HG02571 (cell line): ENCODE data around the gene CREBBP.
A peak's percentile ranks its signal among the peaks of the same experiment; 100 is the strongest.

Experiments
- ATAC-seq: cut with Tn5 transposase; IDR thresholded peaks from one replicate; pipeline ENCODE4 v1.9.1; 2021; ENCODE audit warnings: mild to moderate bottlenecking, moderate library complexity; ENCODE audit not compliant: unreplicated experiment

The CREBBP gene

DNA sequence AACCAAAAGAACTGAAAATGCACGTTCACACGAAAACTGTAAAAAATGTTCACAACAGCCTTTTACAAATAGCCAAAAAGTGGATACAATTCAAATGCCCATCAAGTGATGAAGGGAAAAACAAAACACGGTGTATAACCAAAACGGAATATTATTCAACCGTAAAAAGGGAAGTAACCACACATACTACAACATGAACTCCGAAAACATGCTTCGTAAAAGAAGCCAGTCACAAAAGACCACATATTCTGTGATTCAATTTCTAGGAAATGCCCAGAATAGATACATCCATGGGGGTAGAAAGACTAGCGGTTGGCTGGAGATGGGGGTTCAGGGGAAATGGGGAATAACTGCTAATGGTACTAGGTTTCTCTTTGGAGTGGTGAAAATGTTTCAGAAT, 81.7 kb downstream of the CREBBP start:
- ATAC-seq = no peak

DNA sequence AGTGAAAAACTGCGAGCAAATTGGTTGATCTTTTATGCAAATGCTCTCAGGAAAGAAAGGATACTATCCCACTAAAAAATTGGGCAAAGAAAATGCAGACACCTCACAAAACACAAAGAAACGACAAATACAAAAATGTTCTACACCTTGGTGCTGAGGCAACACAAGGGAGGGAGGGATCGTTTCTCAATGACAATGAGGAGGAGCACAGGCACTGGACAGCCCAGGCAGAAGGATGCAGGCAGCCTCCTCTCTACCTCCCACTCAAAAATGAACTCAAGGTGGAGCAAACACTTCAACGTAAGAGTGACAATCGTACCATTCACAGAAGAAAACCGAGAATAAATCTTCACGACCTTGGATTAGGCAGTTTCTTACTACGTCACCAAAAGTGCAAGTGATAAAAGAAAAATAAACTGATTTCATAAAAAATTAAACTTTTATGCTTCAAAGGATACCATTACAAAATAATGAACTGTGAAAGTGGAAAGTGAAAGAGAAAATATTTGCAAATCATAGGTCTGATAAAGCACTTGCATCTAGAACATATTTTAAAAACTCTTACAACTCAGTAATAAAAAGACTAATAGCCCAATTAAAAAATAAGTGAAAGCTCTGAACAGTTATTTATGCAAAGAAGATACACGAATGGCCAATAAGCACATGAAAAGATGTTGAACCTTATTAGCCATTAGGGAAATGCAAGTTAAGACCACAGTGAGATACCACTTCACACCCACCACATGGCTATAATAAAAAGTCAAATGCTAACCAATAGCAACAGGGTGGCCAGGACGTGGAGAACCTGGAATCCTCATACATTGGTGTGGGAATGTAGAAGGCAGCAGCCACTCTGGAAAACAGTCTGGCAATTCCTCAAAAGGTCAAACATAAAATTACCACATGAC, 82.4 kb downstream of the CREBBP start:
- no peak for ATAC-seq

DNA sequence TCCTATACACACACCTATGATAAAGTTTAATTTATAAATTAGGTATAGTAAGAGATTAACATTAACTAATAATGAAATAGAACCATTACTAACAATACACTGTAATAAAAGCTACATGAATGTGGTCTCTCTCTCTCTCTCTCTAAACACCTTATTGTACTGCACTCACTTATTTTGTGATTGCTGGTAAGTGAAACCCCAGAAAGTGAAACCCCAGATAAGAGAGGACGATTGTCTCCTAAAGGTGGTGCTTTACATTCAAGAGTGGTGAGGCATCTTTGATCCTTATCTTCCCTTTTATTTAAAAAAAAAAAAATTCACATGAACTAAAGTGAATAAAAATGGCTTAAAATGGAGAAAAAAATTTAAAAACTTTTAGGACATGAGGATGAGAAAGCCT, 83.0 kb downstream of the CREBBP start:
- no peak for ATAC-seq

DNA sequence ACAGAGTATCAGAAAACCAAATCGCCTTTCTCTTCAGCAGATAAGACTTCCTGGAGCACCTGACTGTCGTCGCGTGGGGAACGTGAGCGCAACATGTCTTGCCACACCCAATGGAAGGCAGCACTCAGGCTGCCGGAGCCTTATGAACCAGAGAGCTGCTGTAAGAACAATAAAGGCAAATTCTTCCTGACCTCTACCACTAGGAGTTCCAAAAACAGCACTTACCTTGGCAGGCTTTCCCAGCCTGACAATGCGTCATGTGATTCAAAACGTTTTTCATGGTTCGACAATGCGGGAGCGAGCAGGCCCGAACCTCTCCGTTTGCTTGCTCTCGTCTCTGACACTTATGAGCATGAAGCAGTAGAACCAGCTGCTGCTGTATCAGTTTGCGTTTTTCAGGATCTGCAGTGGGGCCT, 87.3 kb downstream of the CREBBP start:
- no peak for ATAC-seq

DNA sequence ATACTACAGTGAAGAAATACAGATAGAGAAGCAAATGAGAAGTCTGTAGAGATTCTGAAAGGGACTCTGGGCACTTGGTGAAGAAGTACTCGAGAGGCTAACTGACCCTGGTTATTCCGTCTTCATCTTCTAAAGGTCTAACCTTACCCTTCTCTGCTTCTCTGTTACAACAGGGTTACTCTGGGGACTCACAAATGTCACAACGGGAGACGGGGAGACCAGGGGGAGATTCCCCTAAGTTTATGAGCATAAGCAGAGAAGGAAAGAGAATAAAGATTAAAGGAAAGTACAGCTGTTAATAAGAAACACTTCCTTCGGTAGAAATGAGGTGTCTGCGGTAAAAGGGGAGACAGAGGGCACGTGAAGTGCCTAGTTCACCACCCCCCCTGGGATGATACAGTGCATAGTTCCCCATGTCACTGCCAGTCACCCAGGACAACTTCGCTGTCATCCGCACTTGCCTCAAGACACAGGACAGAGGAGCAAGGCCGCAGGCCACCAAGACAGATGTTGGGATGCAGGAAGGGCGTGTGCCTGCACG, 88.0 kb downstream of the CREBBP start:
- no peak for ATAC-seq

DNA sequence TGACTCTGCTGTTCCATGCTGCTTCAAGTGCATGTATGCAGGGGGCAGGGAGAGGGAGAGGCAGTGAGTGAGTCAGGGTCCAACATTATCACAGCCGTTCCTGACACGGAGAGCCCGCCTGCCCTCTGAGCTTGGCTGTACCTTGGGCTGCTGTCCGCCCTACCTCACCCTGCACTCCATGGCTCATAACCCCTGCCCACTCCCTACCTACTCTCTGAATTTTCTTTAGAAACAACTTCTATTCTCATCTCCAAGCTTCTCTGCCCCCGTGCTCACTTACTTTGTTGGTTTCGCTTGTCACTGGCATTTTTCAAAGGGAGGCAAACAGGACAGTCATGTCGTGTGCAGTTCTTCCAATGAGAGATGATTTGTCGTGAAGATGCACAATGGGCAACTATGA, 88.8 kb downstream of the CREBBP start:
- ATAC-seq = no peak

DNA sequence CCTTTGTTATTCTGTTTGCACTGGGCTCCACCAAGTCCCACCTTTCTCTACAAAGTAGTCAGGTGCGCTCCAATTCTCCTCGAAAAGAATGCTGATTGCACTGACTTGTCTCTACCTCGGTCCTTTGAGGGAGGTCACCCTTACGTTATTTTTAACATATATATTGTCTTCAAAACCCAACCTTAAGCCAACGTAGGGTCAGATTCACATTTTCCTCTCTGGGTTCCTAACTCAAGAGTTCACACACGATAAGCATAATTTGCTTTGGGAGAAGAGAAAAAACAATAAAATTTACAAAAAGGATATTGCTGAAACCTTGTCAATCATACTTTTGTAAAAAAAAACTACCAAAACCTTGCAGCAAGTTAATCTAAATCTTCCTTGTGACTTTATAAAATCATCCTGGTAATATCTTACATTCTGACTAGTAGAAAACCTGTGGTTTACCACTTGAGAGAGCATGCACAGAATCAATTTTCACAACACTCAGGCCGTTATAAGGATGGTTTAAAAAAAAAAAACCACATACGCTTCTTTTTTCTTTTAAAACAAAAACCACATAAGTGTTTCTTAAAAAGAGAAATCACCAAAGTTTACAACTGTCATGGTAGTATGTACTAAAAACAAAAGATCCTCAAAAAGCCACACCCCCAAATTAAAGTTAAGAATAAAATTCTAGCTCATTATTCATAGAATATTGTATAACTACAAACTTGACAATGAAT, 91.0 kb downstream of the CREBBP start:
- no peak for ATAC-seq

DNA sequence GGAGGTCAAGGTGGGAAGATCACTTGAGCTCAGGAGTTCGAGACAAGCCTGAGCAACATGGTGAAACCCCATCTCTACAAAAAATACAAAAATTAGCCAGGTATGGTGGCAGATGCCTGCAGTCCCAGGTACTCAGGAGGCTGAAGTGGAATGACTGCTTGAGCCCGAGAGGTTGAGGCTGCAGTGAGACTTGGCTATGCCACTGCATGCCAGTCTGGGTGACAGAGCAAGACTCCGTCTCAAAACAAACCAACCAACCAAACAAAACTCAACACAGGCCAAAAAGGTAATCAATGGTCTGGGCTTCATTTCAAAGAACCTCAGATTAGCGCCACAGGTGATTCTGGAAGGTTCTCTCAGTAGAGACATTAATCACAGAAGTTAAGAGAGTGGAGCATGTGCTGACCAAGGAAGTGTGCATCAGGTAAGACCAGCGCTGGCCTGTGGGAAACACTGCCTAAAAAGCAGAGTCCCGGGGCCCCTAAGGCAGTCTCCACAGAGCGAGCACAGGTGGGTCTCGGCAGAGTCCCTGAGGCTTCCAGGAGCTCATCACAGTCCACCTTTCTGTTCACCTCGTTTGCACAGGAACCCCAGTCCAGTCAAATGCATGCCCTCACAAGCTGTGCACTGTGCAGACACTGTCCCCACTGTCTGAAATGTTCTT, 91.7 kb downstream of the CREBBP start:
- no peak for ATAC-seq

DNA sequence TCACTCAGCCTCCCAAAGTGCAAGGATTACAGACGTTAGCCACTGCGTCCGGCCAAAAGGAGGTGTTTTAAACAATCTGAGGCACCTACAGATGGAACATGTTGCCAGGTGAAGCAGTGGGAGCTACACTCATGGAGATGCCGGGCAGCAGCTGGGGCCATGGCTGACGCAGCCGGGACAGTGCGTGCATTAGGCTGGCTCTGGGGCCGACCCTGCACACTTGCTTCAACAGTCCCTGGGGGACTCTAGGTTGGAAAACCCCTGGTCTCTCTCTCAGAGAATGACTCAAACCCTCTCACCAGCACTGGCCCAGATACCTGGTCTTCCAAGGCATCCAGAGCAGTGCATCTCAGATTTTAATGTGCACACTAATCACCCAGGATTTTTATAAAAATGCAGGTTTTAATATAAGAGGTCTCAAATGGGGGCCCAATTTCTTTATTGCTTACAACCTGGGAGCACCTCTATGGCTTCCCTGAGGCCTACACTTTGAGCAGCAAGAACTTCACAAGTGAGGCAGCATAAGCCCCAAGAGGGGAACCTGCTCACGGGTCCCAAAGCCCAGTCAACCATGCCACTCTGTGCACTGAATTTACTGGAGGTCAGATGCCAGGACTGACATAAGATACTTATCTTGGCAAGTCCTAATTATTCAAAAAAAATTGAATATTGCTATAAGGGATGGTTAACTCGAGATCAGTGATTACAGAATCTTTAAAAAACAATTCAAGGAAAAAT, 92.4 kb downstream of the CREBBP start:
- peak; percentile 69 for ATAC-seq

DNA sequence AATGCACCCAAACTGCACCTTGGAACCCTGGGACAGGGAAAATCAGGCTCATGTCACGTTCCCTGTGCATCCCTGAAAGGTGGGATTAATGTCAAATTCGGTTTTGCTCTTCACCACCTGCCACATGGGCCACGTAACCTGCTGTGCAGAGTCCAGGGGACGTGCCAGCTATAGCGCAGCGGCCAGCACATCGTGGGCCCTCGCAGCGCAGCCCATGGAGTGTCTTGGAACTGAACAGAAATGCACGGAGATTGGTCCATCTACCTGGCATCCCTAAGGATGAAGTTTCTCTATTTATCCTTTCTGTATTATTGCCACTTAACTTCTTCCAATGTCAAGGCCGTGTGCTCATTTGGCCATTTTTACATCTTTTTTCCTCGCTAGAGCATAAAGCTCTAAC, 95.1 kb downstream of the CREBBP start:
- no peak for ATAC-seq

DNA sequence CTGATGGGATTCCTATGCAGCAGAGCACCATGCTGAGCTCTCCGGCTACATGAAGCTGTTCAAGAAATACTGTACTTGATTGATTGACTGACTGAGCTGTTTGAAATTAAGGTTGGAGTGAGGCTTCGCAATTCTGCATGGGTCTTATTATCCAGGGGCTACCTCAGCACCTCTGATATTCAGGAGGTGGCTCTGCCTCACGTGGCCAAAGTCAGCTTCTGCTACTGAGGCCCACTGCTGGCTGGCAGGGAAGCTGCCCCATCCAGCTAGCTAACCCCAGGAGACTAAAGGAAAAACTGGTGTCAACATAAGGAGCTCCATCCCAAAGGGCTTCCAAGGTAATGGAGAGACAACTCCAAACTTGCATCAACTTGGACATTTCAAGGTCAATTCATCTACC, 97.0 kb downstream of the CREBBP start:
- ATAC-seq = no peak

DNA sequence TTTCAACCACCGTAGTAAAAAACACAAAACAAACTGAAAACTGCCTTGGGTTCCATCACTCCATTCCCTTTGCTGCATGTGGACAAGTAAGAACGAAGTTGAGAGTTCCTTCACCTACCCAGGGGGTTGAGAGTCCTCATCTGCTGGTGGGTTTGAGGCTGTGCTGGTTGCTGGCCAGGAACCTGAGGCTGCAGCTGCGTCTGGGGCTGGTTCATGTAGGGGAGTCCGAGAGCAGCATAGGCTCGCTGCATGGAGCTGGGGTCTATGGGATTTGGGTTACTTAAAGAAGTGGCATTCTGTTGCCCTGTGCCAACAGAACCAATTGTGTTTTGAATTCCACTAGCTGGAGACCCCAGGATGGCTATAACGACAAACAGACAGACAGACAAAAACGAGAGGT, 97.9 kb downstream of the CREBBP start:
- ATAC-seq = no peak

DNA sequence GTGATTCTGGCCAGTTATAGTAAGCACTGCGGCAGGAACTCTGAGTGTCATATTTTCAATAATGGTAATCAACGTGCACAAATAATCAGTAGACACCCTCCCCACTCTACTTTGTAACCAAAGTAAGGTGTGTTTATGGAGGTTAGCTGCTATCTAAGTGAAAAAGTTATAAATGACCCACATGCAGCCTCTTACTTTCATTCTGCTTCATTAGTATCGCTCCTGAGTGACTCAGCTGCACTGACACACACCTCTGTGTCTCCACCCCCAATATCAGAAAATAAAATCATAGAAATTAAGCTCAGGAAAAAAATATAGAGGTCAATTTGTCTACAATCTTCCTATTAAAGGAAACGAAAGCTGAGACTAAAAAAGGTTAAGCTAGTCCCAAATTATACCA, 99.1 kb downstream of the CREBBP start:
- ATAC-seq = no peak

DNA sequence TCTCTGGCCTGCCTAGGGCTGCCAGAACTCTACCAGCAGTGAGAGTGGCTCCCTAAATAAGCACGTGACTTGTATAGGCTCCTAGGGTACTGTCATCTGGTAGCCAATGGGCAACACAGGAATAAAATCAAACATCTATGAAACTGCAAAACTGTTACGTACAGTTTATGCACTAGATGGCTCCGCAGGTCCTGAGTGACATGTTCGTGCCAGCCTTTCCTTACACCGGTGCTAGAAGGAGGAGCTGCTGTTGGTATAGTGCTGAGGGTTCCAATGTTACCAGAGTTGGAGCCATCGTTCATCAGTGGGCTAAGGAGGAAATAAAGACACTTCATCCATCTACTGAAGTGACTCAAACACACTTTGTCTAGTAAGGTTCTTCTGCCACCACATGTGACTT, 99.9 kb downstream of the CREBBP start:
- no peak for ATAC-seq

DNA sequence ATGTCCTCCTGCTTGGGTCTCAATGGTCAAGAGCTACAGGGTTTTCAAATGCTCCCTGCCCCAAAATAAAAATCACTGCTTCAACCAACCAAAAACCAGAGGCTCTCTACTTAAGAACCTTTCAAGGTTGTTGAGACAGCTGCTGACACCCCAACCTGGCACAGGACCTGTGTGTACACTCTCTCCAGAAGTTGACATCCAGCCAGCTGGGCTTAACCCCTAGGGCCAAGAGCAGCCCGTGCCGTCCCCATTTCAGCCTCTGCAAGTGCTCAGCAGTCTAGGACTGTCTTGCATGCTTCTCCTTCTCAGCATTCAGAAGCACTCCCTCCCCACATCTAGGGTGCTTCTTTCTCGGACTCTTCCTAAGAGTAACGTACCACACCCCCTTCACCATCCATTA, 104.2 kb downstream of the CREBBP start:
- no peak for ATAC-seq

DNA sequence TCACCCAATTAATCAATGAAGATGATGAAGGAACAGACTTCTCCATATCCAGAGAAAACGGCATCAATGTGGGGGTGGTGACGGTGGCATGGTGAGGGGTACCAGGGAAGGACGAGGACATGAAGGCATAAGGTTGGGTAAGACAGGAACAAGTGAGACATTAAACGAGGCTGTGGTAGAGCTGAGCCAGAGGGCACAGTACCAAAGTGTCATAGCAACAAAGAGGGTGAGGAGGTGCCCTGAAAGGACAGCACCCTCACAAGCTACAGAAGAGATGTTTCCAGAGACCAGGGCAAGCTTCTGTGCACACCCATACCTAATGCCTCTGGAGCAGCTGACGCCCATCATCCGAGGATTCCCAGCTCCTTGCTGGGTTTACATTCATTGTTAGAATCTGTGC, 105.7 kb downstream of the CREBBP start:
- ATAC-seq = no peak

DNA sequence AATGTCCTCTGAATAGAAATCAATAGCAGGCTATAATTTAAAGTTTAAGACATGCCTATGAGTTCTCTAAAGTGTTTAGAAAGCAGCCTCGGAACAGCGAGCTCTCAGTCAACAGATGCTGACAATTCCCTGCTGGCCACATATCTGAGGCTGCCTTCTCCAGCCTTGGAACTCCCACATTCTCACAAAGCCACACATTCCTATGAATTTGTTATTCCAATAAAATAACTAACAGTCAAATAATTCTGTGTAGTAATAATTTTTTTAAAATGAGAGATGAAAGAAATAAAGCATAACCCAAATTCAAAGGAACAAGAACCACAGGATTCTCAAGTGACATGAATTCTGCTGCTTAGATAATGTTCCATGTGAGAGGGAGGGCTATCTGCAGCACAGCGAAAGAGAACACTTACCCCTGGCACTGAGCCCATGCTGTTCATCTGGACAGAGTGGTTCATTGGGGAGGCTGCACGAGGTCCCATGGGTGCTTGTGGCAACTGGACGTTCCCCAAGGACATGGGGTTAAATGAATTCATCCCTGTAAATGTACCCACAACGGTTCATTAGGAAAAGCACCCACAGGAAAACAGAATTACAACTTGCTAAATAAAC, 106.3 kb downstream of the CREBBP start:
- ATAC-seq = no peak

DNA sequence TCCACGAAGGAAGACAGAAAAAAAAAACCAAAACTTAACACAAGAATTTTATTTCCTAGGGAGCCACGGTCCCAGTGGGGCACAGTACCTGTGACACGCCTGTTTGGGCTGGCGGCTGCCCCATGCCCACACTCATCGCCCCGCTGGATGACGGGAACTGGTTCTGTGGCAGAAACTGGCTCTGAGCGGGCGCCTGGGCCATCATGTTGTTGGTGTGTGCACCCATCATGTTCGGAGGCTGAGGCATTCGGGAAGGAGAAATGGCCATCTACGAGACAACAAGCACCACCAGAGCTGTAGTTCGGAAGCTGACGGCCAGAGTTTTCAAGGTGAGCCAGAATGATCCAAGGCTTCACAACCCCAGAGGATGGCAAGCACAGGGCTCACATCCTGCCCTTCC, 106.8 kb downstream of the CREBBP start:
- ATAC-seq = no peak

DNA sequence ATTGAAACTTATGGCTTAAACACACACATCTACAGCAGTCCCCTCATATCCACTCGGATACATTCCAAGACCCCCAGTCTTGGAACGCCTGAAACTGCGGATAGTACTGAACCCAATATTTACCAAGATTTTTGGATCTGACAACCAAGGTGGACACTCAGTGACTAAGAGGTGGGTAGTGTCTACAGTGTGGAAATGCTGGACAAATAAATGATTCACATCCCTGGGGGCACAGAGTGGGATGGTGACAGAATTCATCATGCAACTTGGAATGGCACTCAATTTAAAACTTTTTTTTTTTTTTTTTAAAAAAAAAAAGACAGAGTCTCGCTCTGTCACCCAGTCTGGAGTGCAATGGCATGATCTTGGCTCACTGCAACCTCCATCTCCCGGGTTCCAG, 109.0 kb downstream of the CREBBP start:
- no peak for ATAC-seq

DNA sequence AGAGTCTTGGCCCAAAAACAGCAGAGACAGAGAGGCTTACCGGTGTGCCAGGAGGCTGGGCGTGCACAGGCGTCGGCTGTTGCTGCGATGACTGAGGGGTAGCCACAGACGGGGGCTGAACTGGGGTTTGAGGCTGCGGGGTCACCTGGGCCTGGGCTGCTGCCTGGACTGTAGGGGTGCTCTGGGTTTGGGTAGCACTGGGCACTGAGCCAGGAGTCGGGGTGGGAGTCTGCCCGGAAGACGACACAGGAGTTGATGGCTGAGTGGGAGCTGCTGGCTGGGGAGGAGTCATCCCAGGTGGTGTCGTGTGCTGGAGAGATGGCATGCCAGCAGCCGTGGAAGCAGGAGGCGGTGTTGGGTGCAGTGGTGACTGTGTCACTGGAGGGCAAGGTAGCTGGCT, 110.0 kb downstream of the CREBBP start:
- ATAC-seq = no peak
